ENCODE measurements around the gene DPEP2NB.
A peak's percentile ranks its signal among the peaks of the same experiment; 100 is the strongest.

Gene DPEP2NB

DNA sequence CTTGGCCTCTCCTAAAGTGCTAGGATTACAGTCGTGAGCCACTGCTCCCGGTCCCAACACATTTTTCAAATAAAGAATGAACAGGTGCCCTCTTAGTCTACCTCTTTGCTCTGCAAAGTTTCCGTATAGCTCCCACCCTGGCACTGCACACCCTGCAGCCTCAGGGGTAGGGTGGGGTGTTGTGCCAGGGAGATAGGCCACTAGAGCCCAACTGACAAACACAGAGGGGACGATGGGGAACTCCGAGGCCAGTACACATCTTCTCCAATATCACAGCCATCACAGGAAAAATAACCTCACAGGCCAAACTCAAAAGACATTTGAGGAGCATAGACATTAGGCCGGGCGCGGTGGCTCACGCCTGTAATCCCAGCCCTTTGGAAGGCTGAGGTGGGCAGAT is 44.6 kb downstream of the DPEP2NB start:
- TF ChIP-seq CTCF (IDR thresholded peaks at IDR 0.05; ENCODE audit: insufficient read depth, low read depth, low read length, missing control alignments), result no peak
- H3K4me3 ChIP-seq (ENCODE audit: low read depth, low read length), result no peak overlapping the region
- no peak for DNase-seq (ENCODE audit: low read depth)

- no peak for TF ChIP-seq CTCF (IDR thresholded peaks at IDR 0.05; ENCODE audit: insufficient read depth, low read depth, low read length, missing control alignments)
- H3K4me3 ChIP-seq (ENCODE audit: low read depth, low read length), result peak overlapping the region; percentile 71
- no peak for DNase-seq (ENCODE audit: low read depth)
Measured at GRCh38 chr16:67969254-67970039, 46.3 kb downstream of the DPEP2NB start.

GRCh38 chr16:67968400-67969253 is 47.1 kb downstream of the DPEP2NB start, which contains the start of gene SLC12A4:
TSS of gene SLC12A4 (minus strand) at chr16:67968637. CDS start at chr16:67968553, 84 bp downstream.
- DNase-seq (ENCODE audit: low read depth), result peak; percentile 93
- TF ChIP-seq CTCF (IDR thresholded peaks at IDR 0.05; ENCODE audit: insufficient read depth, low read depth, low read length, missing control alignments), result no peak
- H3K4me3 ChIP-seq (ENCODE audit: low read depth, low read length), result peak within 1 kb of the TSS; percentile 71

DNA sequence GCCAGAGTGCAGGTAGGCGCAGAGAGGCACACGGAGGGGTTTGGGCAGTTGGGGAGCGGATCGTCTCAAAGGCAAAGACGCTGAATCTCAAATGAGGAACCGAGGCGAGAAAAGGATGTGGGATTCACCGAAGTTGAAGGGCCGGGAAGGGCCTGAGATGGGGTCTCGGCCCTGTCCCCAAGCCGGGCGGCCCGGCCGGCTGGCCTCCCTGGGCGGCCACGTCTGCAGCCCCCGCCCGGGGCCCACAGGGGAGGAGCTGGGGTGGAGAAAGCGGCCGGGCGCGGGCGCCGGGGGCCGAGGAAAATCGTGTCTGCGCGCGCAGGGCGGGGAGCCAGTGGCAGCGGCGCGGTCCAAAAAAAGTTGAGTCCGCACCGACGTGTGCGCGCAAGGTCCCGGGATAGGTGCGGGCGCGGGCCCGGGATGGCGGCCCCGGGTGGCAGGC is 47.7 kb downstream of the DPEP2NB start:
- H3K4me3 ChIP-seq (ENCODE audit: low read depth, low read length), result peak overlapping the region; percentile 71
- DNase-seq (ENCODE audit: low read depth), result peak; percentile 43
- no peak for TF ChIP-seq CTCF (IDR thresholded peaks at IDR 0.05; ENCODE audit: insufficient read depth, low read depth, low read length, missing control alignments)

DNA sequence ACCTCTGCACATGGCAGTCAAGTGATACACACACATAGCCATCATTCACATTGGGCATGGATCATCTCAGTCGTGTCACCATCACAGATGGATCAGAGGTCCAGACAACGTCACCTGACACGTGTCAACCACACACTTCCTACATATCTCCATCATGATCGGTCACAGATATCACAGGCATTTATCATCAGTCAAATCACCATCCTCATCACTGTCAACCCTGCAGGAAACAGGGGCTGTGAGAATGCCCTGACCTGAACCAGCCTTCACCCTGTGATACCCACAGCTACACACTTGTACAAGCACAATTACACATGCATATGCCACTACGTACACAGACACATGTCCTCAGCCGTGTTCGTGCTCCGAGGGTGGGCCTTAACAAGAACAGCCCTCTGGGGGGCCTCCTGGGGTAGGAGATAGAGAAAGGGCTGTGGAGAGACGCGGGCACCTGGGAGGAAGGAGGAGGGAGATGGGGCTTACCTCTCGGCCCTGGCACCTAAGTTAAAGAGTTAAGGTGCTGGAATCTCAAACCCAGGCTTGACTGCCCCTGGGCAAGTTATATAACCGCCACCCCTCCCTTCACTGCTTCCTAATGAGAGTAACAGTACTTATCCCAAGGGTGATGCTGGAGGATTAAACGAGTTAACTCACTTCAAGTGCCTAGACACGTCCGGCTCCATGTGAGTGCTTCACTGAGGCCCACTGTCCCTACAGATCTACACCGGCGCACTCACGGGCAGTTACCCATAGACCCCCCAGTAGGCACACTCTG is 48.3 kb downstream of the DPEP2NB start:
- TF ChIP-seq CTCF (IDR thresholded peaks at IDR 0.05; ENCODE audit: insufficient read depth, low read depth, low read length, missing control alignments), result no peak
- peak overlapping the region; percentile 71 for H3K4me3 ChIP-seq (ENCODE audit: low read depth, low read length)
- DNase-seq (ENCODE audit: low read depth), result peak; percentile 55

DNA sequence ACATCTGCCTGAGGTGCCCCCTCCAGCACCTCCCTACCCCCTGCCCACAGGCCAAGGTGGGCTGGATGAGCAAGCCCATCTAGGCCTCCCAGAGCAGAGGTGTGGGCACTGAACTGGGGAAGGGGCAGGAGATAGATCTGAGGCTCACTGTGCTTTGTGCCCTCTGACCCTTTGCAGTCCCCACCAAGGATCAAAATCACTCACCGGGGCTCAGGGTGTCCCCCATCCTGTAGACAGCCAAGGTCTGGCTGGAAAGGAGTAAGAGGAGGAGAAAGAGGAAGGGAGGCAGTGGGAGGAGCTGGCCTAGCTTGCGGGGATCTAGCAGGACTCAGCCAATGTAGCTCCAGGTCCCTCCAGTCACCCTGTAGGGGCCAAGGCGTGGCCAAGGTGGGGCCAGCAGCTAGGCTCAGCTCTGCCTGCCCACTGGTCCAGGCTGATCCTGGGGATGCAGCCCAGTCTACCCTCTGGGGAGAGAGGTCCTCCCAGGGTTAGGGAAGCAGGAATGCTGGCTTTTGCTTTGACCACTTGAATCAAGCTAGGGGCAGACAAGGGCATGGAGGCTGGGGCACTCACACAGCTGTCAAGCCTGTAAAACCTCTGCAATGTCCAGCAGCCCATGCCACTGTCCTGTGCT is 49.0 kb downstream of the DPEP2NB start:
- no peak for DNase-seq (ENCODE audit: low read depth)
- TF ChIP-seq CTCF (IDR thresholded peaks at IDR 0.05; ENCODE audit: insufficient read depth, low read depth, low read length, missing control alignments), result no peak
- peak overlapping the region; percentile 71 for H3K4me3 ChIP-seq (ENCODE audit: low read depth, low read length)

Data from GM12865 (cell line).